Stimulated activated naive CD4-positive, alpha-beta T cell (primary cell): Measurements from ENCODE around the gene B9D1.

ENCODE experiments used
- DNase-seq, 6 experiments: peaks; one replicate each; lab custom pipeline; 2025; lab: John Stamatoyannopoulos, UW

Gene B9D1

DNA sequence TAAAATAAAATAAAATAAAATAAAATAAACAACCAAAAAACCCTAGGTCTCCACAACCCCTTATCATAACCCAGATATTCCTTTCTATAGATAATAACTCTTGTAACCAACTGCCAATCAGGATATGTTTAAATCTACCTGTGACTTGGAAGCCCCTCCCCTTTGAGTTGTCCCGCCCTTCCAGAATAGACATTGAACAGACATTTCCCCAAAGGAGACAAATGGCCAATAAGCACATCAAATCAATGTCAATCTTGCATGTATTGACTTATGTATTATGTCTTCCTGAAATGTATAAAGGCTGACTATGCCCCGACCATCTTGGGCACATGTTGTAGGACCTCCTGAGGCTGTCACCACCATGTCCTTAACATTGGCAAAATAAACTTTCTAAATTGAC is 14.3 kb upstream of the B9D1 start:
- DNase-seq, result no peak

DNA sequence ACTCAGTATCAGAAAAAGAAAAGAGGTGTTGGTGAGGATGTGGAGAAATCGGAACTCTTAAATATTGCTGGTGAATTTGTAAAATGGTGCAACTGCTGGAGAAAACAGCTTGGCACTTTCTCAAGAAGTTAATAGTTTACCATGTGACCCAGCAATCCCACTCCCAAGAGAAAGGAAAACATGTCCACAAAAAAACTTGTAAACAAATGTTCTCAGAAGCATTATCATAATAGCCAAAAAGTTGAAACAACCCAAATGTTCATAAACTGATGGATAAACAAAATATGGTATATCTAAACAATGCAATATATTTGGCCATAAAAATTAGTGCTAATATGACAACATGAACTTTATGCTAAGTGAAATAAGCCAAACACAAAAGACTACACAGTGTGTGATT is 13.2 kb upstream of the B9D1 start:
- DNase-seq, result no peak

DNA sequence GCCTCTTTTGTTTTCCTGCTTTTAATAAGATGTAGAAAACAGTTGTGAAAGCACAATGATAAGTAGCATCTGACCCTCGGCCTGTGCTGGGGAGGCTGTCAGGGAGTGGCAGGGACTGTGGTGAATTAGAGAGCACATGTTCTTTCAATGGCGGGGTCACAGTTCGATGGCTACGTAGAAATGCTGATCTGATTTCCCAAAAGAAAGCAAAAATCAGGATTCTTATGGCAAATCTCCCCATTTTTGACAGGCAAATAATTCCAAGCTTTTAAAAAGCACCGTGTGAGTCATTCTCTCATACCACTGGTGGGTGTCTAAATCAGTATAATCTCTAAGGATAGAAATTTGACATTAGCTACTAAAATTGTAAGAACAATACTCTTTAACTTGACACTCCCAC is 11.6 kb upstream of the B9D1 start:
- DNase-seq, result no peak

DNA sequence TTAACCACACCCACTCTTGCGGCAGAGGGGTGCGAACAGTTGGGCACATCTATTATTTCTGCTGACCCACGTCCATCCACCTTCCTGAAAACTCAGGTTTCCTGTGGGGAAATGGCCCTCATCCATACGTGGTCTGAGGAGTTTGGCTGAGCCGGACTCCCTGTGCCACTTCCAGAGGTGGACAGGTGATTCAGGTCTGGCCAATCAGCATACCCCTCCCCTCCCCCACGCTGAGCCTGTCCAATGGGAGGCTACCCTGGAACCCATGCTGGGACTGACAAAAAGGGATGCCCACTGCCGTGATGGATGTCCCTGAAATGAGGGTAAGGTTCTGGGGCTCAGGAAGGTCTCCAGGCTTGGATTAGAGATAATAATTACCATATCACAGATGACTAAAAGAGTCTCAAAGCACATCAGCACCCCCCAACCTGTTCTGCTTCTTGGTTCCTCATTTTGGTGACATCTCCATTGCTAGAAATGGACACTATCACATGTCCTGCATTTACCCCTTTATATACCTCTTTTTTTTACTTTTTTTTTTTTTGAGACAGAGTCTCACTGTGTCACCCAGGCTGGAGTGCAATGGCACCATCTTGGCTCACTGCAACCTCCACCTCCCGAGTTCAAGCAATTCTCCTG is 10.5 kb upstream of the B9D1 start:
- no peak for DNase-seq

DNA sequence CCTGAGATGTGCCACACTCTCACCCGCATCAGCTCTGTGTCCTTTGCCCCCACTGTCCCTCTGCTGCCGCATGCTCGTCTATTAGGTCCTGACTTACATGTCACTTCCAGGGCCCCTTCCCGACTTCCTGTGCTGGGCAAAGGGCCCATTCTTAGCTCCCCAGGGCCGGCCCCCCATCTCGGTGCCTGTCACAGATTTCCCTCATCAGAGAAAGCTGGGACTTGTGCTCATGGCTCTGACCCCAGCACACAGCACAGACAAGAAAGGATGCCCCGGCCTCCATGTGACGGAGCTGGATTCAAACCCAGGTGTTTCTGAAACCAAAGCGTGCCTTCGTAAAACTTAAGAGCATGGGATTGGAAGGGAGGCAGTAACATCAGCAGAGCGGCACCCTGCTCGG is 9.9 kb upstream of the B9D1 start:
- no peak for DNase-seq

DNA sequence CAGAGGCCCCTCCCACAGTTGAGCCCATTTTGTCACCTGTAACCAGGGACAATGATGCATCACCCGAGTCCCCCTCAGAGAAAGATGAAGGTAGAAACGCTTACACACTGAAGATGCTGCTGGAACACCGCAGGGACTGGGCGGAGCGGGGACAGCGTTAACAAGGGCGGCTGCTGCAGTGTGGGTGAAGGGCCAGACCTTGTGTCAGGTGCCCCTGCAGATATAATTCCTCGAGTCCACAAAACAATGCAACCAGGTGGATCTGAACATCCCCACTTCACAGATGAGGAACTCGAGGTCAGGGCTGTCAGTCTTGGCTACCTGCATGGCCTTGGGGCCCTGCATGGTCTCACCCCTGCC is 9.5 kb upstream of the B9D1 start:
- DNase-seq, result no peak

DNA sequence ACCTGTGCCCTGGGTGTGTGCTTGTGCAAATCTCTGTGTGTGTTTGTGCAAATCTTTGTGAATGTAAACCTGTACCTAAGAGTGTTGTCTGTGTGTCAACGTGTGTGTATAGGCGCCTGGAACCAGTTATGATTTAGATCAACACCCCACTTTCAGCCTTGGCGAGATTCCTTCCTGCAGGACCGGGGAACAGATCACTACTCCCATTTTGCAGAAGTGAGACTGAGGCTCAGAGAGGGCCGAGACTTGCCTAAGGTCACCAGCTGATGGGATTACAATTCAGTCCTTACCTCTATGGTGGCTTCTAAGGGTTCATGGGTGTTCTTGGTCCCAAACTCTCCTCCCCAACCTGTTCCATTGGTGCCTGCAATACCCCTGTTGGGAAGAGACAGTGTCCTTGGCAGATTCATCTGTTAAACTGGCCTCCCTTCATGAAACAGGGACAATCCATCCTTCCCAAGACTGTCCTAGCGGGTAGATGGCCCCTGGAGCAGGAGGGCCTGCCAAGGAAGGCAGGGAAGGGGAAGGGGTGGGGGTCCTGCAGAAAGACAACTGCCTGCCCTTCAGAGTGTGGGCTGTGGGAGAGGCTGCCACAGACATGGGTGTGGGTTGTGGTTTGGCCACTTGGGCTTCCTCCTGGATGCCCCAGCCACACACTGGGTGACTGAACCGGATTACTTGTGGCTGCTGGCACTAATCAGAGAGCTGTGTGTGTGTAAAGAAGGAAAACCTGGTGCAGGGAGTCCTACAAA is 8.9 kb upstream of the B9D1 start:
- no peak for DNase-seq

DNA sequence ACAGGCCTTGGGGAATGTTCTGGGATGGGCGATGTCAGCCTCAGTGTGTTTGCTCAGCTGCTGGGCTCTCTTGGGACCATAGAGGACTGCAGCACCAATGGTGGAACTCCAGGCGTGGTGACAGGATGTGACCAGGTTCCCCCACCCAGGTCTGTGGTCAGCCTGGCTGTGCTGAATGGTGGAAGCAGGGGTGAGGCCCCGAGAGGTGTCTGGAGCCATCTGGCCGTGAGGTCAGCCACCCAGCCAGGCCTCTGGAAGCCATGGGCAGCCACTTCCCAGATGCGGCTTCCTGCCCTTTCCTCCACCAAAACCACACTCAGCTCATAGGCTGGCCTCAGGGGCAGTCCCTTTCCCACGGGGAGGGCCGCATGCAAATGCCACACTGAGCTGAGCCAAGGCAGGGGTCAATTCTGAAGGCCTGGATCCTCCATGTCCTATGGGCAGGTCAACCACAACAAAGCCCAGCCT is 8.0 kb upstream of the B9D1 start:
- DNase-seq, result no peak

DNA sequence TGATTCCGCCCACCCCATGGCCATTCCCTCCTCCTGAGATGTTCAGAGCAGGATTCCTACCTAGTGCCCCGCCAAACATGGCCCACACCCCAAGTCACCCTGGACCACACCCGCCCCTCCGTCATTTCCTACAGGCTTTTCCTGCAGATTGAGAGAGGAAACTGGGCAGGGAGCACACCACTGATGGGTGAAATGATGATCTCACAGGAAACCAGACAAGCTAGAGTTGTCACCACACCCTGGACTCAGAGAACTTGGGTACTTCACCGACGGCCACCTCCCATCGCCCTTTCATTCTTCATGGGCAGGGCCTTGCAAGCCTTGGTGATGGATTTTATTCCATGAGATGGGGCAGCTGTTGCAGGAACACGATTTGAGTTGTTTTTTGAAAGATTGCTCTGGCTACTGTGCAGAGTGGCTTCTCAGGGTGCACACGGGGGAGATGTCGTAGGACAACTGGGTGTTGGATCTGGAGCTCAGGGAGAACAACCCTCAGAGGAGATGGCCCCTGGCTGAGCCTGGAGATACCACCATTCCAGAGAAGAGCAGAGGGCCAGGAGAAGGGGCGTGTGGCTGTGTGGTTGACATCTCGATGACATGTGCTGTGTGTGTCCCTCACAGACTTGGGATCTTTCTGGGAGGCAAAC is 7.4 kb upstream of the B9D1 start:
- no peak for DNase-seq

DNA sequence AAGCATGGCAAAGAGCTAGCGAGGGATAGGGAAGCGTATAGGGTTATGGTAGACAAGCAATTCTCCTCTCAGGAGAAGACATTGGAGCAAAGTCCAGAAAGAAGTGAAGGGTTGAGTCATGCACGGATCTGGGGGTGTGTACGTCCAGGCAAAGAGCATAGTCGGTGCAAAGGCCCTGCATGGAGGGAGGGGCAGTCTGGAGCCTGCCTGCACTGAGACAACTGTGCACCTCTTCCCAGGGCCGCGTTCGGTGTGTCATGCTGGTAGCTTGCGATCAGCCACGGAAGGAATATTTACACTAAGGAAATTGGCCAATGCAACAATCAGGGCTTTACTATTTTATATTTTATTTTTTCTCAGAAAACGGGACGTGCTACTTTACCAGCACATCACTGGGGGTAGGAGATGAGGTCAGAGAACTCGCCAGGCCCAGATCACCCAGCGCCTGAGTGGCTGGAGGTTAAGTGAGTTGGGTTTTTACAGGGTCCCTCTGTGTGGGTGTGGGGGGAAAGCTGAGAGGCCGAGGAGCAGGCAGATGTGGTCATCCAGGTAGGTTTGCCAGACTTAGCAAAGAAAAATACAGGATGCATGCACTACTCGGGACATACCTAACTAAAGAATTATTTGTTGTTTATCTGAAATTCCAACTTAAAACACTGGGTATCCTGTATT is 6.7 kb upstream of the B9D1 start:
- DNase-seq, result no peak

DNA sequence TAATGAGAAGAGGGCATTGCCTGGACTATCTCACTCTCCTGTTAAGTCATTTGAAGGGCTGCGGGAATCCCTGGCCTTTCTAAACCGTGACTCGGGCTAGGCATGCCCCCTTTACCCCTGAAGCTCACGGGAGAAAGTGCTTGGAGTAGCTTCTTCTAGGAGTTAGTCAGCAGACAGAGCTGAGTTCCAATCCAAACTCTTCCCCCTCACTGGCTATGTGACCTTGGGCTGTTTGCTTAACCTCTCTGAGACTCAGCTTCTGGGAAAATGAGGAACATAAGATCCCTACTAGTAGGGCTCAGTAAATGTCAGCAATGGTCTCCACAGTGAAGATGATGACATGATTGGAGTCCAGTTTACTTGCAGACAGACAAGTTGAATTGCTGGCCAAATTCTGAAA is 5.7 kb upstream of the B9D1 start:
- no peak for DNase-seq

DNA sequence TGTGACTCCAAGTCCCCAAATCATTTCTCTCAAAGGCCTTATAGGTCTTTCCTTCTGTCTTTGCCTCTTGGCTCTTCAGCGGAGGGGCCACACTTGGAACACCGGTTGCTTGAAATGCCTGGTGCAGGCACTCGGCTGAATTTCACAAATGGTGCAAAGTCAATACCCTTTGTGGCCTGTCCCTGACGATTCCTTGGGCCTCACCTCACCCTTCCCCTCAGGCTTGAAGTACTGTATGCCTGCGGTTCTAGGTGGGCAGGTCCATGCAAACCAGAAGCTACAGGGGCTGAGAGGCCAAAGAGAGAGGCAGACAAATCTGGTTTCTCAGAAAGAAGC is 4.1 kb upstream of the B9D1 start:
- DNase-seq, result no peak

DNA sequence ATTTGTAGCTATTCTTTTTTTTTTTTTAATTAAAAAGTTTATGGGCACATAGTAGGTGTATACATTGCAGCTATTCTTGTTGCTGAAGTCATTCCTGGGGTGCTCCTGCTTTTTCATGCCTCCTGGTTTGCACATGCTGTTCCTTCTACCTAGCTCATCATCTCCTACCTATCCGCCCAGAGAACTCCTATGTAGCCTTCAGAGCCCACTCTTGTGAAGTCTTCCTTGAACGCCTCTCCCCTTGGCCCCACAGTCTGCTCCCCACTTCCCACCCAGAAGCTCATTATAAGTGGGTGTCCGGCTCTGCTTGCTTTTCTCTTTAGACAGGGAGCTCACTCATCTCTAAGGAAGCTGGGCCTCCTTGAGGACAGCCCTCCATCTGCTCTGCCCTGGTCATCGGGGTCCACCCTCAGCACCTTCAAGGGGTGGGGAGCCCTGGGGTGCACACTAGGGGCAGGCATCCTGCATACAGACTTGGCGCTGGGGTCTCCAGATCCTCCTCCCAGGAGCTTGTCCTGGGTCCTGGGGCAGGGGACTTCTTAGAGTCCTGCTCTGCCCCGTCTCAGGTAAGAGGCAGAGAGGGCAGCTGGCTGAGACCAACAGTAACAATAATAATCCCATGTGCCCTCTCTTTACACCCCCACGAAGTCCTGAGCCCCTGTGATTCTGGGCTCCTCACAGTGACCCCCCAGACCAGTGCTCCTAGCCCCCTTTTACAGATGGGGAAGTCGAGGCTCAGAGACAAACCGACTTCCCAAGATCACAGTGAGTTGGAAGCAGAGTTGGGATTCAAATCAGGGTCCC is 3.5 kb upstream of the B9D1 start:
- DNase-seq, result no peak

DNA sequence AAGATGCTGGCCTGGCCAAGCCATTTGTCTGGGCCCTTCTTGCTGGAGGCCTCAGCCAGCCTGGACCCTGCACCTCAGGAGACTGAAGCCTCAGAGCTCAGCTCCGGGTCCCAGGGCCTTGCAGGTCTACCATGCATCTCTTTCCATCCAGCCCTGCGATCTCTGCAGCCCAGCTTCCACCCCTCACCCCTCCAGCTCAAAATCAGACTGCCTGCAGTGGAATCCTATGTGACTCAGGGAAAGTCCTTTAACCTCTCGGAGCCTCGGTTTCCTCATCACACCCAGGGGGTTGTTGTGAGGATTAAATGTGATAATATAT is 2.9 kb upstream of the B9D1 start:
- DNase-seq, result no peak

DNA sequence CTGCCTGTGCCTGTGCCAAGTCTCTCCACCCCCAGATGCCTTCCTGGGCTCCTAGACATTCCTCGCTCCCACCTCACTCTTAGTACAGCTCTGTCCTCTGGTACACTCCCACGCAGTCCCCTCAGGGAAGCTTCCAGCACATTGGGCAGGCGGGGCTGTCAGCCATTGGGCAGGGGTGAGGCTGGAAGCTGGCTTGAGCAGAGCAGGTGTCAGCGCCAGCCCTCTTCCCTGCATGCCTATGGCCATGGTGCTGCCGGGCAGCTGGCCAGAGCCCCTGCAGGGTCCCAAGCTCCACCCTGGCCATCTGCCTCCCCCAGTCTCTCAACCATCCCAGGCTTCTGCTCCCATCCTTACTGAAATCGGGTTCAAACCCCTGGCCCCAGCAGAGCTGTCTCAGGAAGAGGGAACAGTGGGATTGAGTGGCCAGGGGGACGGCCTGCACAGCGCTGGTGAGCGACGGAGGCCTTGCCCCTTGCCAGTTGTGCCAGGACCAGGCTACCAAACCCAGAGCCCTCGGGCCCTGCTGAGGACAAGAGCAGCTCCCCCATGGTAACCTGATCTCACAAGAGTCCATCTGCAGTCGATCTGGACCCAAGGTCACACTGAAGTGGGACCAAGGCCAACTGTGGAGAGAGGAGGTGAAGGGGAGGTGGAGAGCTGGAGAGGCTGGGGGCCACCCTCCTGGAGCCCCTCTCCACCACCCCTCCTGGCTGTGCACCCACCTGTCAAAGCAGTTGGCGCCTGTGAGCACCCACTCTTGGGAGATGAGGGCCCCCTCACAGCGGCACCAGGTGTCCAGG is 2.4 kb upstream of the B9D1 start:
- DNase-seq, result no peak

DNA sequence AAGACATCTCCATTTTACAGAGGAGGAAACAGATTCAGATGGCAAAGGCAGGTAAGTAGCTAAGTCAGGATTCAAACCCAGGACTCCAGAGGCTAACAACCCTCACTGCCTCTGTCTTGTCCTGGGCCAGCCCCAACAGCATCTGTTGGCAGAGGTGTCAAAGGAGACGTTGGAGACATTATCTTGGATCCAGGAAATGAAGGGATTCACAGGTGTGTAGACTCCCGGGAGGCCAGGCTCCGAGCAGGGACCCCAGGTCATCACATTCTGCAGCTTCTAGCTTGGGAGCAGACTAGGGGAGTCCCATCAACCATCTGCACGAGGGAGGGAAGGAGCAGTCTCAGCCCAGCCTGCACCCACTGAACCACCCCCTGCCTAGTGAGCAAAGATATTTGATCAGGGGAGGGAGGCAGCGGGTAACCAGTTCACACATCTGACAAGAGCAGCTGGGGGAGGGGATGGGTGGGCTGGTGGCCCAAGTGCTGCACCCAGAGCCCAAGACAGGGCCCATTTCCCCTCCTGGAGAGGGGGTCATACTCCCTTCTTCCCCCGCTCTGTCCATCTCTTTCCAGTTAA is 1.0 kb upstream of the B9D1 start:
- no peak for DNase-seq

DNA sequence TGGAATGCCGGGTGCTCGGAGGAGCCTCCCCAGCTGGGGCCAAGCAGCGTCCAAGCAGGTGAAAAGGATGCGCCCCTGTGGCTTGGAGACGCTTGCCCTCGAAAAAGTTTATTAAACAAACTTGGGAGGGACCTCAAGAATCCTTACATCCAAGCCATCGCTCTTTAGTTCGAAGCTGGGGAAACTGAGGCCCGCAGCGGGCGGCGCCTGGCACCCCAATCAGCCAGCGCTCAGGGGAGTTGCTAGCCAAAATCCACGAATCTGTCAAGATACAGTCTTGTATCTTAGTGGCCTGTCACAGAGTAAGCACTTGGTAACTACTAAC is 553 bp upstream of the B9D1 start:
- DNase-seq, result no peak

DNA sequence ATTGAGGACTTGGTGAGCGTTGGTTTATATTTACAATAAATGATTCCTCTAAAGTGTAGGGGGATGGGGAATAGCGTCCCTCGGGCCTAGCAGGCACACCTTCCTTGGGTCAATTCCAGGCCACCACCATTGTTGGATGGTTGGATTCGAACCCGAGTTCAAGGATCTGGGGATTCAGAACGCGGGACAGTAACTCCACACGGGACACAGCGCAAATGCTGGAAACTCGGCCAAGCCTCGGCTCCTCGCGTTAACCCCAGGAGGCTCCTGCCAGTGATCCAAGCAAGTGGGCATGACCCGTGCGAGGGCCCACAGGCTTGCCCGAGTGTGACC is 613 bp downstream of the B9D1 start:
- DNase-seq, result no peak

DNA sequence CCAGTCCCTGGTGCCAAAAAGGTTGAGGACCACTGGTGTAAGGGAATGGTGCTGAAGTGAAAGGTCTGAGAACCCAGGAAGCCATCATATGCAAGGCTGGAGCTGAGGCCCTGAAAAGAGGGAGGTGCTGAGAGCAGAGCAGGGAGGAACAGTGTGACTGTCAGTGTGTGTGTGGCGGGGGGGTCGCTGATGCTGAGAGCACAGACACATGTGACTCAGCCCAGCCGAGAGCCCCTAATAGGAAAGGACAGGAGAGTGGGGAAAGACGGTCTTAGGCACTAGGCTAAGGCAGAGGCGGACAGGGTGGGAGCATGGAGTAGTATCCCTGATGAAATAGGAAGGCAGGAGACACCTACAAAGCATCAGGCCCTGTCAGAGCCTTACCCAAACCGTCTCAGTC is 1.2 kb downstream of the B9D1 start:
- DNase-seq, result no peak

DNA sequence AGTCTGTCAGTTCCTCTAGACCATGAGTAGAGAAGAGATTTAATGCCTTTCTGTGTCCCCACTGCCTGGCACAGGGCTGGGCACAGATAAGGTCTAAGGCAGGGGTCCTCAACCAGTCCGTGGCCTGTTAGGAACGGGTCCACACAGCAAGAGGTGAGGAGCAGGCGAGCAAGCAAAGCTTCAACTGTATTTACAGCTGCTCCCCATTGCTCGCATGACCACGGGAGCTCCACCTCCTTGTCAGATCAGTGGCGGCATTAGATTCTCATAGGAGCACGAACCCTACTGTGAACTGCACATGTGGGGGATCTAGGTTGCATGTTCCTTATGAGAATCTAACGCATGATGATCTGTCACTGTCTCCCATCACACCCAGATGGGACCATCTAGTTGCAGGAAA is 1.8 kb downstream of the B9D1 start:
- no peak for DNase-seq

DNA sequence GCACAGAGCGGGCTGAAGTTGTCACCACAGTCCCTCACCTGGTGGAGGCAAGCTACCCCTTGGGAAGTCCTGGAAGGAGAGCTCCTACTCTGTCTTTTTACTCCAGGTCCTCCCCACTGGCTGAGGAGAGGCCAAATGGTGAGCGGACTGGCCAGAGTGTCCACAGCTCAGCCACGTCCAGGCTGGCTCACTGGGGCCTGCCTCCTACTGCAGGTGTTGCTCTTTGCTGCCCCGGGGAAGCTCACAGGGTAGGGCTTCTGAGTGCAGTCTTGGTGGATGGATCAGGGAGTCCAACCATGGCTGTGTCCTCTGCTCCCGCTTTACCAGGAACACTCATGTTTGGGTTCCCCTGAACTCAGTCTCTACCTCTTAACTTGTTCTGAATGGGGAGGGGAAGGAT is 2.7 kb downstream of the B9D1 start:
- no peak for DNase-seq

DNA sequence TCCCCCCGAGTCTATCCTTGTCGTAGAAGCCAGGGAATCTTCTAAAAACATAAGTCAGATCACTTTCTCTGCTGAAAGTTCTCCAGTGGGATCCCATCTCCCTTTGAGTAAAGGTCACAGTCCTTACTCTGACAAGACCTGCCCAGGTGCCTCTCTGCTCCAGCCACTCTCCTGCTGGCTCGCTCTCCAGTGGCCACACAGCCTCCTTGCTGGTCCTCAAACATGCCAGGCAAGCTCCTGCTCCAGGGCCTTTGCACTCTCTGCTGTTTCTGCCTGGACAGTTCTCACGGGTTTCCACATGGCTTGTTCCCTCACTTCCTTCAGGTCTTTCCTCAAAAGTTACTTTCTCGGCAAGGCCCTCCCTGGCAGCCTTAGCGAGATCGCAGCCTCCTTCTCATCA is 3.4 kb downstream of the B9D1 start:
- DNase-seq, result no peak
